ENCODE results near the gene CAPN10.

Gene CAPN10

DNA sequence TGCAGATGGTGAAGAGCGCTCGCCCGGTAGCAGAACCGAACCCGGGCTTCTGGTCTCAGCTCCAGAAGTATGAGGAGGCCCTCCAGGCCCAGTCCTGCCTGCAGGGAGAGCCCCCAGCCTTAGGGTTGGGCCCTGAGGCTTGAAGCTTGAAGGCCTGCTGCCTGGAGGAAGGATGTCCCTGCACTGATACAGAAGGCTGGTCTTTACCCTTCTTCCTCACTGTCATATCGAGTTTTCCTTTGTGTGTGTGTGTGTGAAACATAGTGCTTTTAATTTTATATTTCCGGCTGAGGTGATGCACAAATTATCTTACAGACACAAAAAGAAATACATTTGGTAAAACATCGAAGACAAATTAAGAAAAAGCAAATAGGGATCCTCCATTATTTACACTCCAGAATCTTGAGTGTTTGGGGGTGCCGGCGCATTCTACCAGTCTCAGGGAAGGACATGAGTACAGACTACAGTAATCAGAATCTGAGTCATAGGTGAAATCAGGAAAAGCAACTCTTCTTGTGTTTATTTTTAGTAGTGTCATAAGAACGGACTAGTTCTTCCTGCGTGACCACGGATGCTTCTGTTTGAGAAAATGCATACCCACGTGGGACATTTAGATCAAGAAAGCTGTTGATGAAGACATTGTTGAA, 25.1 kb upstream of the CAPN10 start:
- TF ChIP-seq EP300 (IDR thresholded peaks at IDR 0.05; ENCODE audit: borderline replicate concordance) (no peak), YY1 (IDR thresholded peaks at IDR 0.05; ENCODE audit: low read depth) (no peak), CREB1 (IDR thresholded peaks at IDR 0.05; ENCODE audit: low read depth) (no peak), RAD21 (IDR thresholded peaks at IDR 0.05; ENCODE audit: low read depth) (no peak), ZBTB7A (IDR thresholded peaks at IDR 0.05; ENCODE audit: low read depth) (no peak), TAF1 (IDR thresholded peaks at IDR 0.05; ENCODE audit: low read depth) (no peak), EGR1 (IDR thresholded peaks at IDR 0.05) (no peak), CEBPB (IDR thresholded peaks at IDR 0.05) (no peak), FOXM1 (IDR thresholded peaks at IDR 0.05; ENCODE audit: borderline replicate concordance, low read depth) (no peak), TCF12 (IDR thresholded peaks at IDR 0.05; ENCODE audit: low read depth) (no peak)
- TF ChIP-seq, protein P1, sequence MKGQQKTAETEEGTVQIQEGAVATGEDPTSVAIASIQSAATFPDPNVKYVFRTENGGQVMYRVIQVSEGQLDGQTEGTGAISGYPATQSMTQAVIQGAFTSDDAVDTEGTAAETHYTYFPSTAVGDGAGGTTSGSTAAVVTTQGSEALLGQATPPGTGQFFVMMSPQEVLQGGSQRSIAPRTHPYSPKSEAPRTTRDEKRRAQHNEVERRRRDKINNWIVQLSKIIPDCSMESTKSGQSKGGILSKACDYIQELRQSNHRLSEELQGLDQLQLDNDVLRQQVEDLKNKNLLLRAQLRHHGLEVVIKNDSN (IDR thresholded peaks at IDR 0.05): no peak
- TF ChIP-seq, protein P2, sequence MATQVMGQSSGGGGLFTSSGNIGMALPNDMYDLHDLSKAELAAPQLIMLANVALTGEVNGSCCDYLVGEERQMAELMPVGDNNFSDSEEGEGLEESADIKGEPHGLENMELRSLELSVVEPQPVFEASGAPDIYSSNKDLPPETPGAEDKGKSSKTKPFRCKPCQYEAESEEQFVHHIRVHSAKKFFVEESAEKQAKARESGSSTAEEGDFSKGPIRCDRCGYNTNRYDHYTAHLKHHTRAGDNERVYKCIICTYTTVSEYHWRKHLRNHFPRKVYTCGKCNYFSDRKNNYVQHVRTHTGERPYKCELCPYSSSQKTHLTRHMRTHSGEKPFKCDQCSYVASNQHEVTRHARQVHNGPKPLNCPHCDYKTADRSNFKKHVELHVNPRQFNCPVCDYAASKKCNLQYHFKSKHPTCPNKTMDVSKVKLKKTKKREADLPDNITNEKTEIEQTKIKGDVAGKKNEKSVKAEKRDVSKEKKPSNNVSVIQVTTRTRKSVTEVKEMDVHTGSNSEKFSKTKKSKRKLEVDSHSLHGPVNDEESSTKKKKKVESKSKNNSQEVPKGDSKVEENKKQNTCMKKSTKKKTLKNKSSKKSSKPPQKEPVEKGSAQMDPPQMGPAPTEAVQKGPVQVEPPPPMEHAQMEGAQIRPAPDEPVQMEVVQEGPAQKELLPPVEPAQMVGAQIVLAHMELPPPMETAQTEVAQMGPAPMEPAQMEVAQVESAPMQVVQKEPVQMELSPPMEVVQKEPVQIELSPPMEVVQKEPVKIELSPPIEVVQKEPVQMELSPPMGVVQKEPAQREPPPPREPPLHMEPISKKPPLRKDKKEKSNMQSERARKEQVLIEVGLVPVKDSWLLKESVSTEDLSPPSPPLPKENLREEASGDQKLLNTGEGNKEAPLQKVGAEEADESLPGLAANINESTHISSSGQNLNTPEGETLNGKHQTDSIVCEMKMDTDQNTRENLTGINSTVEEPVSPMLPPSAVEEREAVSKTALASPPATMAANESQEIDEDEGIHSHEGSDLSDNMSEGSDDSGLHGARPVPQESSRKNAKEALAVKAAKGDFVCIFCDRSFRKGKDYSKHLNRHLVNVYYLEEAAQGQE (IDR thresholded peaks at IDR 0.05; ENCODE audit: low read depth): no peak
- TF ChIP-seq, protein P3, sequence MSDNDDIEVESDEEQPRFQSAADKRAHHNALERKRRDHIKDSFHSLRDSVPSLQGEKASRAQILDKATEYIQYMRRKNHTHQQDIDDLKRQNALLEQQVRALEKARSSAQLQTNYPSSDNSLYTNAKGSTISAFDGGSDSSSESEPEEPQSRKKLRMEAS (IDR thresholded peaks at IDR 0.05): no peak

DNA sequence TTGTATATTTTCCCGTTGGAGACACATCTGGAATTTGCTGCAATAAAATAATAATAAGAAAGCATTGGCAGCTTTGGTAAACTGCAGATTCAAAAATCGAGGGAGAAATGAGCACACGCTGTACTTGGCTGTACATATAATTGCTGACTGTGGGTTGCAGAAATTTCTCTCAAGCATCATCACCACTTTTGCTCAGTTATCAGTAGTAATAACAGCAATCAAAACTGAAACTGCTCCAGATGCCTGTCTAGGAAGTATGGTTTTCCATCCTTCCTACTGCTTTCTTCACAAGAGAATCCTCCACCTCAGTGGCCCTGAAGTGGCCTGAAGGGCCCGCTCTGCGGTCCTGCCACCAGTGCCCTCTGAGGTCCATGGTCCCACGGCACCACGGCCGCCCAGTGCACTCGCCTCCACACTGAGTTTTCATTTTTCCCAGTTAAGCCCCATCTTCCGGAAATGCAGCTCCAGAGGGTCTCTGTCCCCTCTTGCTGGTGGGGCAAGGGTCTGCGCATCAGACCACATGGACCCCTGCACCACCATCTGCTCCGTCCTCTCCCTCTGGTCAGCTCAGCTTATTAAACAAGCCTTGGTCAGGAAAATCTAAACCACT, 22.5 kb upstream of the CAPN10 start:
- no peak for TF ChIP-seq CEBPB (IDR thresholded peaks at IDR 0.05)
- no peak for TF ChIP-seq EP300 (IDR thresholded peaks at IDR 0.05; ENCODE audit: borderline replicate concordance)
- no peak for TF ChIP-seq TCF12 (IDR thresholded peaks at IDR 0.05; ENCODE audit: low read depth)
- no peak for TF ChIP-seq CREB1 (IDR thresholded peaks at IDR 0.05; ENCODE audit: low read depth)
- TF ChIP-seq, protein P1 (IDR thresholded peaks at IDR 0.05): no peak
- no peak for TF ChIP-seq ZBTB7A (IDR thresholded peaks at IDR 0.05; ENCODE audit: low read depth)
- no peak for TF ChIP-seq FOXM1 (IDR thresholded peaks at IDR 0.05; ENCODE audit: borderline replicate concordance, low read depth)
- no peak for TF ChIP-seq NFIC (IDR thresholded peaks at IDR 0.05)
- TF ChIP-seq, protein P2 (IDR thresholded peaks at IDR 0.05; ENCODE audit: low read depth): no peak
- no peak for TF ChIP-seq RAD21 (IDR thresholded peaks at IDR 0.05; ENCODE audit: low read depth)
- TF ChIP-seq YY1 (IDR thresholded peaks at IDR 0.05; ENCODE audit: low read depth): no peak
- TF ChIP-seq TEAD4 (IDR thresholded peaks at IDR 0.05): no peak
- TF ChIP-seq TAF1 (IDR thresholded peaks at IDR 0.05; ENCODE audit: low read depth): no peak
- TF ChIP-seq, protein P3 (IDR thresholded peaks at IDR 0.05): no peak
- TF ChIP-seq EGR1 (IDR thresholded peaks at IDR 0.05): no peak

DNA sequence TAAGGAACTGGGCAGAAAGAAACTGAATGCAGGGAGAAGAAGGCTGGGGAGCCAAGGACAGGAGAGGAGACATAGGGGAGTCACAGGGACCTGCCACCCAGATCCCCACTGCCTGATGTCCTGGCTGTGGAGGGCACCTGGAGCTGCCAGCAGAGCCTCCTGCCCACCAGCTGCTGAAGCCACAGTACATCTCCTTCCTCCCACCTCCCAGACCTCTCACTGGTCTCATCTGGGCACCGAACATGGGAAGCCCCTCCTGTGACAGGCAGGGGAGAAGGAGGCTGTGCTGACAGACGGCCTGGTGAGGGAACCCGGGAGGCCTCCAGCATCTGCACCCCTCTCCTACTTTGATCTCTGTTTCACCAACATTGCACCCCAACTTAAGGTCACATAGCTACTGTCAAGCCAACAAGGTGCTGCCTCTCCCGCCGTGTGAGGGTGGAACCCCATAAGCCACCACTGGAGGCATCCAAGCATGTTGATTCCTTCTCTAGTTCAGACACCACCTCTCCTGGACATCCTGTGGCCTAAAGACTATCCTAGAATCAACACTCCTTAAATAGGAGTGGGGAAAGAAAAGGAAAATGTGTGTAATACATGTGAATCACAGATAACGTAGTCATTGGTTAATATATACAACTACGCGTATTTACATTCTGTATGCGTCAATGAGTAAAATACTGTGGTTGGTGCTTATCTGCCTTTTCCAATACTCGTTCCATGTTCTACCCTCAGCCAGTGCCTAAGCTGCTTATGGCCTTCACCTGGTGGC, 21.8 kb upstream of the CAPN10 start:
- TF ChIP-seq, protein P3 (IDR thresholded peaks at IDR 0.05): no peak
- no peak for TF ChIP-seq NFIC (IDR thresholded peaks at IDR 0.05)
- TF ChIP-seq, protein P2 (IDR thresholded peaks at IDR 0.05; ENCODE audit: low read depth): no peak
- TF ChIP-seq CEBPB (IDR thresholded peaks at IDR 0.05): no peak
- TF ChIP-seq EGR1 (IDR thresholded peaks at IDR 0.05): no peak
- no peak for TF ChIP-seq CREB1 (IDR thresholded peaks at IDR 0.05; ENCODE audit: low read depth)
- no peak for TF ChIP-seq YY1 (IDR thresholded peaks at IDR 0.05; ENCODE audit: low read depth)

Data from Ishikawa (cell line).